Chondrocyte (in vitro differentiated cells): ENCODE results near the gene LRRC55. TPM values are rescaled to one million over a fixed set of nuclear protein-coding genes. Genes with fewer than 3 reads are reported as not detected.

Experiments used
- DNase-seq: peaks from one replicate; pipeline ENCODE4 v3.0.0; 2021; ENCODE audit warnings: mixed read lengths, low spot score
- H3K27ac Mint-ChIP-seq: one replicate; pipeline ENCODE4 v1.8.0; 2021; ENCODE audit warnings: mild to moderate bottlenecking, moderate library complexity, mixed read lengths; ENCODE audit not compliant: unreplicated experiment
- H3K27me3 Mint-ChIP-seq: 2 replicates; pipeline ENCODE4 v1.8.0; 2021; ENCODE audit warnings: low read depth, mixed read lengths
- H3K36me3 Mint-ChIP-seq: 2 replicates; pipeline ENCODE4 v1.8.0; 2021; ENCODE audit warnings: low read depth, mixed read lengths
- H3K4me1 Mint-ChIP-seq: 2 replicates; pipeline ENCODE4 v1.8.0; 2021; ENCODE audit warnings: low read depth, mild to moderate bottlenecking, mixed read lengths
- H3K4me3 Mint-ChIP-seq: one replicate; pipeline ENCODE4 v1.8.0; 2021; ENCODE audit warnings: mild to moderate bottlenecking, moderate library complexity, mixed read lengths; ENCODE audit not compliant: unreplicated experiment
- H3K9me3 Mint-ChIP-seq: 2 replicates; pipeline ENCODE4 v1.8.0; 2021; ENCODE audit warnings: low read depth, mixed read lengths
- total RNA-seq: library from RNA; stranded (reverse); gene quantifications from 3 replicates; pipeline ENCODE4 v1.2.1, GENCODE V29; 2021
- TF ChIP-seq, protein P1 (sequence below): fragments of 200-600 bp; sonication (generic); IDR thresholded peaks from 2 replicates; pipeline ENCODE4 v1.5.0; 2021; ENCODE audit warnings: antibody characterized with exemption, mild to moderate bottlenecking, moderate library complexity

The LRRC55 gene
- total RNA-seq, 1 donor from 2014 or later, result not detected

GRCh38 chr11:57207168-57207567 is 25.4 kb downstream of the LRRC55 start:
- Mint-ChIP-seq H3K27ac (no peak overlapping the region), H3K4me1 (no peaks in the 10 kb centered on the region), H3K4me3 (no peak overlapping the region), H3K36me3 (no peaks in the 10 kb centered on the region), H3K9me3 (no peaks in the 10 kb centered on the region), H3K27me3 (peaks cover 39% of the 10 kb centered on the region)
- TF ChIP-seq, protein P1, sequence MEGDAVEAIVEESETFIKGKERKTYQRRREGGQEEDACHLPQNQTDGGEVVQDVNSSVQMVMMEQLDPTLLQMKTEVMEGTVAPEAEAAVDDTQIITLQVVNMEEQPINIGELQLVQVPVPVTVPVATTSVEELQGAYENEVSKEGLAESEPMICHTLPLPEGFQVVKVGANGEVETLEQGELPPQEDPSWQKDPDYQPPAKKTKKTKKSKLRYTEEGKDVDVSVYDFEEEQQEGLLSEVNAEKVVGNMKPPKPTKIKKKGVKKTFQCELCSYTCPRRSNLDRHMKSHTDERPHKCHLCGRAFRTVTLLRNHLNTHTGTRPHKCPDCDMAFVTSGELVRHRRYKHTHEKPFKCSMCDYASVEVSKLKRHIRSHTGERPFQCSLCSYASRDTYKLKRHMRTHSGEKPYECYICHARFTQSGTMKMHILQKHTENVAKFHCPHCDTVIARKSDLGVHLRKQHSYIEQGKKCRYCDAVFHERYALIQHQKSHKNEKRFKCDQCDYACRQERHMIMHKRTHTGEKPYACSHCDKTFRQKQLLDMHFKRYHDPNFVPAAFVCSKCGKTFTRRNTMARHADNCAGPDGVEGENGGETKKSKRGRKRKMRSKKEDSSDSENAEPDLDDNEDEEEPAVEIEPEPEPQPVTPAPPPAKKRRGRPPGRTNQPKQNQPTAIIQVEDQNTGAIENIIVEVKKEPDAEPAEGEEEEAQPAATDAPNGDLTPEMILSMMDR, result no peak
- DNase-seq, result no peak

GRCh38 chr11:57210781-57211180 is 29.0 kb downstream of the LRRC55 start:
- Mint-ChIP-seq H3K27ac (no peak overlapping the region), H3K4me1 (no peaks in the 10 kb centered on the region), H3K27me3 (peaks cover 16% of the 10 kb centered on the region), H3K4me3 (no peak overlapping the region), H3K36me3 (no peaks in the 10 kb centered on the region), H3K9me3 (no peaks in the 10 kb centered on the region)
- DNase-seq, result no peak
- TF ChIP-seq, protein P1, result no peak

DNA sequence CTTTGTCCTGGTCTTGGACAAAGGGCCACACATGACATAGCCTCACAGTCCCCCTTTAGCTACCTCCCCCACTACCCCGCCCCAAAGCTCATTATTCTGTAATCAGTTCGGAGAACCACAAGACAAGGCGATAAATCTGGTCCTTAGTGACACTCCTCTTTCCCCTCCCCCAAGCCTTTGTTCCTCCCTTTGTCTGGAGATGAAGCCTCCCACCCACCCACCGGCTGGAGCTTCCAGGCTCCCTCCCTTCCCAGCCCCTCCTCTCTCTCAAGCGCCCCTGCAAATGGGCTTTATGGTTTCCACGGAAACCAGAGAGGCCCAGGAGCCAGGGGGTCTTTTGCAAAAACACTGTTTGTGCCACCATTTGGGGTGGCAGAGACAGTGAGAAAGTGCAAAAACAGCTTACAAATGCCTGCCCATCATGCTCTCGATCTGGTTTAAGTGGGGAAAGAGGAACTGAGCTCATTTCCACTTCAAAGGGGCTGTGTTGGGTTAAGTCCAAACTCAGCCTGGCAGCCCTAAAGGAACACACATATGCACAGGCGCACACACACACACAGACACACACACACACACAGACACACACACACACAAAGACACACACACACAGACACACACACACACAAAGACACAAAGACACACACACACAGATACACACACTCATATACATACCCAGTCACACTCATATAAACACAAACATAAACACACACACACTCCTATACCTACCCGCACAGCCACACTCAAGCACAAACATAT is 31.8 kb downstream of the LRRC55 start:
- no peaks in the 10 kb centered on the region for H3K4me1 Mint-ChIP-seq
- H3K27ac Mint-ChIP-seq, result no peak overlapping the region
- H3K9me3 Mint-ChIP-seq, result no peaks in the 10 kb centered on the region
- TF ChIP-seq, protein P1, result no peak
- no peak overlapping the region for H3K4me3 Mint-ChIP-seq
- peaks cover 4% of the 10 kb centered on the region for H3K27me3 Mint-ChIP-seq
- H3K36me3 Mint-ChIP-seq, result no peaks in the 10 kb centered on the region
- no peak for DNase-seq

DNA sequence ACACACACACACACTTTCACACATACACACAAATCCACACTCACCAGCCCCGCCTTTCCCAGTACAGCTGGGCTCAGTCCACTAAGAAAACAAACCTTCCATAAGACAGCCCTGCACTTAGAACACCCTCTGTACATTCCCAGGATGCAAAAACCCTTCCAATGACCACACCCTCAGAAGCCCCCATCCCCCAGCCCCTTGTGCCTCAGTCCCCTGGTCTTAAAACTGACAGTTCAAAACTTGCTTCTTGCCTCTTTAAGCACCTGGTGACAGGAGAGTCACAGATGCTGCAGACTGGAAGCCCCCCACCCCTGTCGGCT is 32.3 kb downstream of the LRRC55 start:
- no peaks in the 10 kb centered on the region for H3K4me1 Mint-ChIP-seq
- TF ChIP-seq, protein P1, result no peak
- no peaks in the 10 kb centered on the region for H3K36me3 Mint-ChIP-seq
- H3K27ac Mint-ChIP-seq, result no peak overlapping the region
- no peak overlapping the region for H3K4me3 Mint-ChIP-seq
- no peak for DNase-seq
- peaks cover 3% of the 10 kb centered on the region for H3K27me3 Mint-ChIP-seq
- H3K9me3 Mint-ChIP-seq, result no peaks in the 10 kb centered on the region

GRCh38 chr11:57214494-57214893 is 32.7 kb downstream of the LRRC55 start:
- Mint-ChIP-seq H3K27me3 (peaks cover 1% of the 10 kb centered on the region), H3K27ac (no peak overlapping the region), H3K4me1 (no peaks in the 10 kb centered on the region), H3K4me3 (no peak overlapping the region), H3K9me3 (no peaks in the 10 kb centered on the region), H3K36me3 (no peaks in the 10 kb centered on the region)
- no peak for DNase-seq
- TF ChIP-seq, protein P1, result peak; percentile 14
